Ovary (tissue), 9 donors: ENCODE measurements around the gene NHERF1. TPM values are rescaled to one million over a fixed set of nuclear protein-coding genes. Genes with fewer than 3 reads are reported as not detected.
A peak's percentile ranks its signal among the peaks of the same experiment; 100 is the strongest.

Source experiments
- DNase-seq, 5 donors: peaks; one replicate each; pipeline ENCODE4 v3.0.0-alpha.2; 2019 to 2020
- H3K27ac ChIP-seq, 2 donors: fragments of 200-600 bp; one replicate each; pipeline versions ENCODE4 v1.5.1 to v1.8.0; 2019 to 2022
- H3K27me3 ChIP-seq: fragments of 200-600 bp; one replicate; pipeline ENCODE4 v1.8.0; 2022
- H3K36me3 ChIP-seq: fragments of 200-600 bp; sonication (generic); one replicate; pipeline ENCODE4 v1.5.1; 2019
- H3K4me1 ChIP-seq: one replicate; pipeline ENCODE4 v1.8.1; 2013; ENCODE audit warnings: mild to moderate bottlenecking, moderate library complexity; ENCODE audit not compliant: insufficient read depth
- H3K4me3 ChIP-seq: fragments of 200-600 bp; sonication (generic); one replicate; pipeline ENCODE4 v1.5.1; 2017
- H3K9me3 ChIP-seq, 2 donors: fragments of 200-600 bp in 1 of 2; sonication (generic) in 1 of 2; one replicate each; pipeline versions ENCODE4 v1.5.1 to v1.8.1; 2013 to 2019; ENCODE audit warnings: mild to moderate bottlenecking in 1 of 2, moderate library complexity in 1 of 2
- EP300 ChIP-seq: sonication (generic); formaldehyde crosslinking; IDR thresholded peaks from one replicate; pipeline ENCODE4 v1.6.1; 2017; ENCODE audit warnings: antibody characterized with exemption
- POLR2A ChIP-seq: fragments of 450-650 bp; IDR thresholded peaks from one replicate; pipeline ENCODE4 v1.6.1; 2017; ENCODE audit warnings: antibody characterized with exemption, mild to moderate bottlenecking, moderate library complexity
- WGBS, 3 donors: extraction: QIAGEN DNeasy Blood & Tissue Kit in 1 of 3; methylation state at CpG; one replicate each; pipeline versions ENCODE4 v1.1.5 to v1.1.7; 2013 to 2017; 5-methylcytosine and 5-hydroxymethylcytosine counted together
- intact Hi-C, 4 donors: fragments of 100-400 bp; cut with DNase I; formaldehyde crosslinking; loops; one replicate each; pipeline versions ENCODE4 v1.11.0 to v1.15.1; 2022 to 2023
- polyA plus RNA-seq, 2 donors: library from polyadenylated mRNA; stranded (reverse); fragments of 200-250 nt in 1 of 2; fragments of 350-450 nt in 1 of 2; fragmentation: Illumina TruSeq in 1 of 2; extraction: RNeasy Lipid Tissue Mini Kit (QIAGEN cat#74804) in 1 of 2; gene quantifications; one replicate each; pipeline ENCODE4 v1.2.3, GENCODE V29; 2013 to 2014
- total RNA-seq, 7 donors: library from RNA; depleted of rRNA in 2 of 7; stranded (reverse); fragments of >200 nt in 2 of 7; fragmentation: NEBNext Ultra II Directional in 3 of 7; extraction: Animal tissue kit (Norgen Biotek cat#: 25700) in 3 of 7; gene quantifications; one replicate each; pipeline versions ENCODE4 v1.1.0 to v1.2.4, GENCODE V29; 2016 to 2023
- TF ChIP-seq, protein P1 (sequence below), 3 donors: fragments of 450-650 bp in 2 of 3; fragments of 200-600 bp in 1 of 3; IDR thresholded peaks; one replicate each; pipeline versions ENCODE4 v1.5.1 to v1.8.0; 2016 to 2022; ENCODE audit warnings: antibody characterized with exemption in 3 of 3, mild to moderate bottlenecking in 1 of 3
- donor health status: DM: no; HTN: no; CAD: no; lungs with moderate emphysema.
- donor health status: DM: no; HTN: no; CAD: no.
- donor health status: Bipolar disorder and iron deficiency.
- donor health status: DM: yes; HTN: yes; CAD: no.
- donor health status: DM: no; HTN: no; CAD: no.
- donor health status: DM: yes; HTN: yes; CAD: no.

Gene NHERF1
- total and polyA plus RNA-seq, 9 donors, result 12.1 to 101 (median 21.0) TPM

- no peaks in the 10 kb centered on the region for H3K36me3 ChIP-seq
- H3K27ac ChIP-seq, result no peak overlapping the region
- peaks cover 12% of the 10 kb centered on the region for H3K4me1 ChIP-seq
- TF ChIP-seq, protein P1, sequence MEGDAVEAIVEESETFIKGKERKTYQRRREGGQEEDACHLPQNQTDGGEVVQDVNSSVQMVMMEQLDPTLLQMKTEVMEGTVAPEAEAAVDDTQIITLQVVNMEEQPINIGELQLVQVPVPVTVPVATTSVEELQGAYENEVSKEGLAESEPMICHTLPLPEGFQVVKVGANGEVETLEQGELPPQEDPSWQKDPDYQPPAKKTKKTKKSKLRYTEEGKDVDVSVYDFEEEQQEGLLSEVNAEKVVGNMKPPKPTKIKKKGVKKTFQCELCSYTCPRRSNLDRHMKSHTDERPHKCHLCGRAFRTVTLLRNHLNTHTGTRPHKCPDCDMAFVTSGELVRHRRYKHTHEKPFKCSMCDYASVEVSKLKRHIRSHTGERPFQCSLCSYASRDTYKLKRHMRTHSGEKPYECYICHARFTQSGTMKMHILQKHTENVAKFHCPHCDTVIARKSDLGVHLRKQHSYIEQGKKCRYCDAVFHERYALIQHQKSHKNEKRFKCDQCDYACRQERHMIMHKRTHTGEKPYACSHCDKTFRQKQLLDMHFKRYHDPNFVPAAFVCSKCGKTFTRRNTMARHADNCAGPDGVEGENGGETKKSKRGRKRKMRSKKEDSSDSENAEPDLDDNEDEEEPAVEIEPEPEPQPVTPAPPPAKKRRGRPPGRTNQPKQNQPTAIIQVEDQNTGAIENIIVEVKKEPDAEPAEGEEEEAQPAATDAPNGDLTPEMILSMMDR (IDR thresholded peaks at IDR 0.05), result peak in 1 of 3 donors; percentile 11
- TF ChIP-seq POLR2A (no peak), EP300 (no peak)
- peak overlapping the region; percentile 26 for H3K4me3 ChIP-seq
- WGBS, 3 donors, result 1 to 4% (median 4%) methylated on average over 25 to 38 of the region's 38 CpGs
- intact Hi-C loops, result no loop called here
- peak in 1 of 5 donors; percentile 16 for DNase-seq
- no peaks in the 10 kb centered on the region for H3K9me3 ChIP-seq
- H3K27me3 ChIP-seq, result no peaks in the 10 kb centered on the region
Observed at GRCh38 chr17:74737299-74738050, 11.0 kb upstream of the NHERF1 start.

- Histone ChIP-seq H3K27me3 (no peaks in the 10 kb centered on the region), H3K27ac (no peak overlapping the region), H3K36me3 (no peaks in the 10 kb centered on the region), H3K9me3 (no peaks in the 10 kb centered on the region), H3K4me1 (peaks cover 12% of the 10 kb centered on the region), H3K4me3 (no peak overlapping the region)
- peak in 1 of 5 donors; percentile 32 for DNase-seq
- intact Hi-C loops, result no loop called here
- no peak for TF ChIP-seq EP300
- TF ChIP-seq, protein P1 (IDR thresholded peaks at IDR 0.05), result no peak
- TF ChIP-seq POLR2A, result no peak
- 11 to 20% (median 19%) methylated on average over 15 to 16 of the region's 16 CpGs for WGBS, 3 donors
Observed at GRCh38 chr17:74738051-74738996, 10.1 kb upstream of the NHERF1 start.

GRCh38 chr17:74739227-74739831 lies 9.1 kb upstream of the NHERF1 start:
- no peaks in the 10 kb centered on the region for H3K9me3 ChIP-seq
- H3K27me3 ChIP-seq, result no peaks in the 10 kb centered on the region
- no peak overlapping the region for H3K4me3 ChIP-seq
- H3K27ac ChIP-seq, result no peak overlapping the region
- WGBS, 3 donors, result 84 to 86% (median 84%) methylated on average over 12 of the region's 12 CpGs
- H3K4me1 ChIP-seq, result peaks cover 12% of the 10 kb centered on the region
- no peak for DNase-seq
- no peaks in the 10 kb centered on the region for H3K36me3 ChIP-seq
- intact Hi-C loops, result no loop called here
- TF ChIP-seq EP300, result no peak
- TF ChIP-seq, protein P1 (IDR thresholded peaks at IDR 0.05), result no peak
- TF ChIP-seq POLR2A, result no peak

GRCh38 chr17:74740173-74740572 lies 8.3 kb upstream of the NHERF1 start:
- Histone ChIP-seq H3K36me3 (no peaks in the 10 kb centered on the region), H3K4me1 (peaks cover 12% of the 10 kb centered on the region), H3K27ac (no peak overlapping the region), H3K4me3 (no peak overlapping the region), H3K9me3 (no peaks in the 10 kb centered on the region), H3K27me3 (no peaks in the 10 kb centered on the region)
- WGBS, 3 donors, result 91 to 93% (median 92%) methylated on average over 6 of the region's 6 CpGs
- TF ChIP-seq POLR2A (no peak), EP300 (no peak)
- TF ChIP-seq, protein P1 (IDR thresholded peaks at IDR 0.05), result no peak
- intact Hi-C loops, result loop anchor here in 1 of 4 donors (5.0 to 10.0 kb wide), 3 partner anchors 127 to 525 kb away; partner anchors contain the start of gene TTYH2
- no peak for DNase-seq
